GM12865 (cell line): ENCODE results near the gene LCNL1.

Source experiments
- DNase-seq: peaks from one replicate; pipeline ENCODE4 v3.0.0; 2010; ENCODE audit warnings: low read depth
- H3K4me3 ChIP-seq: 2 replicates; pipeline ENCODE4 v1.5.1; 2011; ENCODE audit warnings: mild to moderate bottlenecking, low read depth, low read length, control low read depth
- TF ChIP-seq, protein P1 (sequence below): IDR thresholded peaks from 2 replicates; pipeline ENCODE4 v1.5.1; 2011; ENCODE audit warnings: low read length, control low read depth, low read depth, inconsistent platforms; ENCODE audit not compliant: insufficient read depth; ENCODE audit errors: missing control alignments

Gene LCNL1

DNA sequence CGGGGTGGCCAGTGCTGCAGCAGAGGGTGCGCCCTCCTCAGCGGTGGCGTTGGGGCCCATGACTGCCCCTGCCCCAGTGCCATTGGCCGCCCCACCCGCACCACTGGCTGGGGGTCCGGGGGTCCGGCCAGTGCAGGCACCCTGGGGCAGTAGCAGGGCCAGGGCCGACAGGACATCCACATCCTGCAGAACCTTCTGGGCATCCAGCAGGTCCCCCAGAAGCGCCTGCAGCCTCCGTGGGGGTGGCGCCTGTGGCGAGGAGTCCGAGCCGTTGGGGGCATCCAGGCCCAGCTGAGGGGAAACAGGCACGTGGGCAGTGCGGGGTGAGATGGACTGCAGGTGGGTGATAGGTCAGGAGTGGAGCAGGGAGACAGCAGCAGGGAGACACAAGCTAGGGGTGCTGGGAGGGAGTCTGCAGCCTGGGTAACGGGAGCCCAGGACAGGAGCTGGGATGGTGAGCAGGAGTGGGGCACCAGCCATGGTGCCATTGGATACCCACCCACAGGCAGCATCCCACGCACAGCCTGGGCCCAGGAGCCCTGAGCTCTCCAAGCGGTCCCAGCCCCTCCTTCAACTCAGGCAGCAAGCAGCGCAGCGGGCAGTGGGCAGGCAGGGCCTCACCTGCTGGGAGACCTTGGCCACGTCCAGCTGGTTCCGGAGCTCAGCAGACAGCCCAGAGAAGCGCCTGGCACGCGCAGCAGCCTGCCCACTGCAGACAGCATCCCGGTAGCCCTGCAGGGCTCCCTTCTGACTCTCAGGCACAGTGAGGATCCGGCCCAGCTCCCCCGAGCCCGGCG is 38.2 kb downstream of the LCNL1 start:
- TF ChIP-seq, protein P1, sequence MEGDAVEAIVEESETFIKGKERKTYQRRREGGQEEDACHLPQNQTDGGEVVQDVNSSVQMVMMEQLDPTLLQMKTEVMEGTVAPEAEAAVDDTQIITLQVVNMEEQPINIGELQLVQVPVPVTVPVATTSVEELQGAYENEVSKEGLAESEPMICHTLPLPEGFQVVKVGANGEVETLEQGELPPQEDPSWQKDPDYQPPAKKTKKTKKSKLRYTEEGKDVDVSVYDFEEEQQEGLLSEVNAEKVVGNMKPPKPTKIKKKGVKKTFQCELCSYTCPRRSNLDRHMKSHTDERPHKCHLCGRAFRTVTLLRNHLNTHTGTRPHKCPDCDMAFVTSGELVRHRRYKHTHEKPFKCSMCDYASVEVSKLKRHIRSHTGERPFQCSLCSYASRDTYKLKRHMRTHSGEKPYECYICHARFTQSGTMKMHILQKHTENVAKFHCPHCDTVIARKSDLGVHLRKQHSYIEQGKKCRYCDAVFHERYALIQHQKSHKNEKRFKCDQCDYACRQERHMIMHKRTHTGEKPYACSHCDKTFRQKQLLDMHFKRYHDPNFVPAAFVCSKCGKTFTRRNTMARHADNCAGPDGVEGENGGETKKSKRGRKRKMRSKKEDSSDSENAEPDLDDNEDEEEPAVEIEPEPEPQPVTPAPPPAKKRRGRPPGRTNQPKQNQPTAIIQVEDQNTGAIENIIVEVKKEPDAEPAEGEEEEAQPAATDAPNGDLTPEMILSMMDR, result no peak
- no peak for DNase-seq
- H3K4me3 ChIP-seq, result no peak overlapping the region

DNA sequence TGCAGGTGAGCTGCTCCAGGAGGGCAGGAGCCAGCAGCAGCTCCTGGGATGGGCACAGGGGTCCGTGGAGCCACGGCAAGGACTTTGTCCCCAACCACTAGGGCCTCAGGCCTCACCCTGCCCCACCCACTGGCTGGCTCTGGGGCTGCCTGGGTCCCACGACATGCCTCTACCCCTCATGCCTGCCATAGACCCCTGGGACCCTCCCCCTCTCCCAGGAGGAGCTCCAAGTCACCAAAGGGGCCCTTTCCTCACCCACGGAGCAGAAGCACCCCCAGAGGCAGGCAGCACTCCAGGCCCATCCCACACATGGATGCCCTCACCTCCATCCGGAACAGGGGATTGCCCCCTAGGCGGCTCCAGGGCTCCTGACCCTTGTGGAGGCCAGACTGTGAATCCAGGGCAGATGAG is 38.8 kb downstream of the LCNL1 start:
- H3K4me3 ChIP-seq, result no peak overlapping the region
- DNase-seq, result no peak
- TF ChIP-seq, protein P1, result no peak

DNA sequence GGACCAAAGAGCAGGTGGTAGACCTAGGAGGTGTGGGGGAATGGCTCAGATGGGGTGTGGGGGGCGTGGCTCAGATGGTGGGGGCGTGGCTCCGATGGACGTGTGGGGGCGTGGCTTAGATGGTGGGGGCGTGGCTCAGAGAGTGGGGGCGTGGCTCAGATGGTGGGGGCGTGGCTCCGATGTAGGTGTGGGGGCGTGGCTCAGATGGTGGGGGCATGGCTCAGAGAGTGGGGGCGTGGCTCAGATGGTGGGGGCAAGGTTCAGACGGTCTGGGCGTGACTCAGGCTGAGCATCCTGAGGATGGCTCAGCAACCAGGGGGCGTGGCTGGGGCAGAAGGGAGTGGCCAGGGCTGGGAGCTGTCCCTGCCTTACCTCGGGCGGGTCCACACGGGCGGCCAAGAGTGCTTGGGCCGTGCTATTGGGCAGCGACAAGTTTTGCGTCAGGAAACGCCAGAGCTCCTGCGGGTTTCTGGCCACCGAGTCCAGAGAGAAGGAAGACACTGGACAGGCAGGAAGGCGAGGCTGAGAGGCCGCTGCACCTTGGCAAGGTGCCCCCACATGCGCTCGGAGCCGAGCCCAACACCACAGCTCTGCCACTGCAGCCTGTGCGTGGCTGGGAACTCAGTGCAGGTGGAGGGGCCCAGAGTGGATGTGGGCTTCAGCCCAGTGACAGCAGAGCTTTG is 39.3 kb downstream of the LCNL1 start:
- no peak overlapping the region for H3K4me3 ChIP-seq
- TF ChIP-seq, protein P1, result no peak
- peak; percentile 81 for DNase-seq

DNA sequence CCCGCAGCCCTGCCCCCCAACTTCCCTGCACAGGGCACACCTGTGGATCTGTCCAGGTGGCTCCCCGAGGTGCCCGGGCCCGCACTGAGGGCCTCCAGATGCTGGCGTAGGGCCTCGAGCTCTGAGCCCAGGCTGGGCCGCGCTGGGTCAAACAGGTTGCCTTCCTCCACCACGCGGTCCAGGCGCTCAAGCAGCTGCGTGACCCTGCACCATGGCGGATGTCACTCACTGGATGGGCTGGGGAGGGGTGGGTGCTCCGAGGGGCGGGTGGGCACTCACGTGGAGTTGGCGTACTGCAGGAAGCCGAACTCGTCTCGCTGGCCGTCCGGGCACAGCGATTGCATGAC is 39.8 kb downstream of the LCNL1 start:
- no peak for DNase-seq
- TF ChIP-seq, protein P1, result no peak
- no peak overlapping the region for H3K4me3 ChIP-seq

DNA sequence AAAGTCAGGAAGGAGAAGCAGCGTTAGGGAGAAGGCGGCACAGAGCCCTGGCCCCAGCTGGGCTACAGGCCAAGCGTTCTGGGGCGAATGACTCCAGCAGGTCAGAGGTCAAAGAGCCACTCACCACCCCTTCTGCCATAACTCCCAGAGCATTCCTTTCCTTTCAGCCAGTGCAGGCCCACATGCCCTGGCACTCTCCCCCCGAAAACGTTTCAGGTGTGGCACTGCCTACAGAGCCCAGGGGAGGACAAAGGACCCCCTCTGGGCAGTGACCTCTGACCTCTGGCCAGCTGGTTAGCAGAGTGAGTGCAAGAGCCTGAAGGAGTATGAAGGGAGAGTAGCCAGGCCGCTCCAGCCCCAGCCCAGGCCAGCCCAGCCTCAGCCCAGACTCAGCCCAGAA is 40.4 kb downstream of the LCNL1 start:
- no peak overlapping the region for H3K4me3 ChIP-seq
- TF ChIP-seq, protein P1, result no peak
- DNase-seq, result no peak

DNA sequence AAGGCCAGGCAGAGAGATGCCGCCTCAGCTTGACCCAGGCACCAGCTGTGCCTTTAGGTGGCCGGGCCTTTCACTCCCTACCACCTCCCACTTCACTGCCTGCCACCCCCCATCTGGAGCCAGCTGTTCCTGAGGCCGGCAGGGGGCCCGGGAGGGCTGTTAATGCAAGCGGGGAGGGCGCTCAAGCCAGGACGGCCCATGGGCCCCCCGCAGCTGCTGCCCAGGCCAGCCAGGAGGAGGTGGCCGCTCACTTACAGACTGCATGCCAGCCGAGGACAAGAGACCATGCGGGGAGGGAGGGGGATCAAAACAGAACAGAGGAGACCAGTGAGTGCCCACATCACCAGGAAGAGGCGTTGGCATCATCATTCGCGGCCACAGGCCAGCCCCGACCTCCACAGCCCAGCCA is 40.8 kb downstream of the LCNL1 start:
- TF ChIP-seq, protein P1, result no peak
- no peak overlapping the region for H3K4me3 ChIP-seq
- DNase-seq, result no peak
